Liver (tissue), 3 donors: Measurements from ENCODE around the gene CPNE8.

Experiments used
- CTCF ChIP-seq: fragments of 150-350 bp; IDR thresholded peaks from 2 replicates; pipeline ENCODE4 v1.5.1; 2017; ENCODE audit warnings: improper control_type of control experiment, low read depth, low read length; ENCODE audit not compliant: missing input control
- FOXA2 ChIP-seq: IDR thresholded peaks from 2 replicates; pipeline ENCODE4 v1.6.1; 2016; ENCODE audit warnings: antibody characterized with exemption
- JUND ChIP-seq, 2 donors: IDR thresholded peaks; 2 replicates each; pipeline ENCODE4 v1.6.1; 2016; ENCODE audit warnings: antibody characterized with exemption in 2 of 2
- RAD21 ChIP-seq, 2 donors: IDR thresholded peaks; 2 replicates each; pipeline ENCODE4 v1.6.1; 2016; ENCODE audit warnings: antibody characterized with exemption in 2 of 2, mild to moderate bottlenecking in 2 of 2
- SP1 ChIP-seq: IDR thresholded peaks from 2 replicates; pipeline ENCODE4 v1.6.1; 2018; ENCODE audit warnings: antibody characterized with exemption, mild to moderate bottlenecking
- YY1 ChIP-seq: IDR thresholded peaks from 2 replicates; pipeline ENCODE4 v1.6.1; 2016; ENCODE audit warnings: antibody characterized with exemption, mild to moderate bottlenecking
- TF ChIP-seq, protein P1 (sequence below): IDR thresholded peaks from 2 replicates; pipeline ENCODE4 v1.6.1; 2016; ENCODE audit warnings: antibody characterized with exemption, mild to moderate bottlenecking
- TF ChIP-seq, protein P2 (sequence below): IDR thresholded peaks from 2 replicates; pipeline ENCODE4 v1.6.1; 2016; ENCODE audit warnings: antibody characterized with exemption
- donor health status: healthy.
- donor health status: healthy.

GRCh38 chr12:38915429-38916182 is 10.2 kb upstream of the CPNE8 start:
- TF ChIP-seq CTCF (no peak), FOXA2 (no peak), YY1 (no peak), JUND (IDR thresholded peaks at IDR 0.05) (no peak), RAD21 (IDR thresholded peaks at IDR 0.05) (no peak), SP1 (no peak)
- TF ChIP-seq, protein P1, sequence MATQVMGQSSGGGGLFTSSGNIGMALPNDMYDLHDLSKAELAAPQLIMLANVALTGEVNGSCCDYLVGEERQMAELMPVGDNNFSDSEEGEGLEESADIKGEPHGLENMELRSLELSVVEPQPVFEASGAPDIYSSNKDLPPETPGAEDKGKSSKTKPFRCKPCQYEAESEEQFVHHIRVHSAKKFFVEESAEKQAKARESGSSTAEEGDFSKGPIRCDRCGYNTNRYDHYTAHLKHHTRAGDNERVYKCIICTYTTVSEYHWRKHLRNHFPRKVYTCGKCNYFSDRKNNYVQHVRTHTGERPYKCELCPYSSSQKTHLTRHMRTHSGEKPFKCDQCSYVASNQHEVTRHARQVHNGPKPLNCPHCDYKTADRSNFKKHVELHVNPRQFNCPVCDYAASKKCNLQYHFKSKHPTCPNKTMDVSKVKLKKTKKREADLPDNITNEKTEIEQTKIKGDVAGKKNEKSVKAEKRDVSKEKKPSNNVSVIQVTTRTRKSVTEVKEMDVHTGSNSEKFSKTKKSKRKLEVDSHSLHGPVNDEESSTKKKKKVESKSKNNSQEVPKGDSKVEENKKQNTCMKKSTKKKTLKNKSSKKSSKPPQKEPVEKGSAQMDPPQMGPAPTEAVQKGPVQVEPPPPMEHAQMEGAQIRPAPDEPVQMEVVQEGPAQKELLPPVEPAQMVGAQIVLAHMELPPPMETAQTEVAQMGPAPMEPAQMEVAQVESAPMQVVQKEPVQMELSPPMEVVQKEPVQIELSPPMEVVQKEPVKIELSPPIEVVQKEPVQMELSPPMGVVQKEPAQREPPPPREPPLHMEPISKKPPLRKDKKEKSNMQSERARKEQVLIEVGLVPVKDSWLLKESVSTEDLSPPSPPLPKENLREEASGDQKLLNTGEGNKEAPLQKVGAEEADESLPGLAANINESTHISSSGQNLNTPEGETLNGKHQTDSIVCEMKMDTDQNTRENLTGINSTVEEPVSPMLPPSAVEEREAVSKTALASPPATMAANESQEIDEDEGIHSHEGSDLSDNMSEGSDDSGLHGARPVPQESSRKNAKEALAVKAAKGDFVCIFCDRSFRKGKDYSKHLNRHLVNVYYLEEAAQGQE, result no peak
- TF ChIP-seq, protein P2, sequence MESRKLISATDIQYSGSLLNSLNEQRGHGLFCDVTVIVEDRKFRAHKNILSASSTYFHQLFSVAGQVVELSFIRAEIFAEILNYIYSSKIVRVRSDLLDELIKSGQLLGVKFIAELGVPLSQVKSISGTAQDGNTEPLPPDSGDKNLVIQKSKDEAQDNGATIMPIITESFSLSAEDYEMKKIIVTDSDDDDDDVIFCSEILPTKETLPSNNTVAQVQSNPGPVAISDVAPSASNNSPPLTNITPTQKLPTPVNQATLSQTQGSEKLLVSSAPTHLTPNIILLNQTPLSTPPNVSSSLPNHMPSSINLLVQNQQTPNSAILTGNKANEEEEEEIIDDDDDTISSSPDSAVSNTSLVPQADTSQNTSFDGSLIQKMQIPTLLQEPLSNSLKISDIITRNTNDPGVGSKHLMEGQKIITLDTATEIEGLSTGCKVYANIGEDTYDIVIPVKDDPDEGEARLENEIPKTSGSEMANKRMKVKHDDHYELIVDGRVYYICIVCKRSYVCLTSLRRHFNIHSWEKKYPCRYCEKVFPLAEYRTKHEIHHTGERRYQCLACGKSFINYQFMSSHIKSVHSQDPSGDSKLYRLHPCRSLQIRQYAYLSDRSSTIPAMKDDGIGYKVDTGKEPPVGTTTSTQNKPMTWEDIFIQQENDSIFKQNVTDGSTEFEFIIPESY, result no peak
